Stimulated activated CD4-positive, alpha-beta T cell treated with anti-CD3 and anti-CD28 coated beads, Interleukin-1b, Interleukin-23, amount 100 ng/mL, for 24 hours (primary cell): ENCODE measurements around the gene TPMT.
"Not testable (repeated sequence)": the region's sequence is repeated elsewhere in the genome, so short reads cannot be mapped to it uniquely, and the experiment has no call there.

Experiments used
- DNase-seq, 4 experiments: peaks; one replicate each; pipeline ENCODE4 v3.0.0-alpha.2; 2020; ENCODE audit warnings: low read depth in 4 of 4, low spot score in 1 of 4

Gene TPMT

DNA sequence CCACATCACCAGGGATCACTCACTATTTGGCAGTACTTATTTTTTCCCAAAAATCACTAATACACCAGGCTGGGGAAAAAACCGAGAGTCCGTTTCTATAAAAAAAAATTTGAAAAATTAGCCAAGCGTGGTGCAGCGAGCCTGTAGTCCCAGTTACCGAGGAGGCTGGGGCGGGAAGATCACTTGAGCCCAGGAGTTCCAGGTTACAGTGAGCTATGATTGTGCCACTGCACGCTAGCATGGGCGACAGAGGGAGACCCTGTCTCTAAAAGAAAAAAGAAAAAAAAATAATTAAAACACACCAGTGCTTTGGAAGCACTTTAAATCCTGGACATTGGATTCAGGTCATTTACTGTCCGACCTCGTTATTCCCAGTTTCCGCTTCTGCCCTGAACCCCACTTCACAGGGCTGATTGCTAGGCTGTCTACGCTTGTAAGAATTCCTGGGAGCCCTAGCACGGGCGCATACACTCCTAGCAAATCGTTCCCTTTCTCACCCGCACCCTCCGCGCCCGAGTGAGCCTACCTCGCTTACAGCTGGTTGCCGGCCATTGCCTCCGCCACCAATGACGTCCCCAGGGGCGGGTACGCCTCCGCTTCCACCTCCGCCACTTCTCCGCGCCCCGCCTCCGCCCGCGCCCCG, at the start of gene TPMT:
TSS of gene TPMT (minus strand) at position 571 of the 643 bp plus-strand sequence. CDS start 5,950 bp downstream, outside the sequence.
- DNase-seq, result no peak

- DNase-seq, result no peak
Measured at GRCh38 chr6:18203786-18204185, 48.9 kb upstream of the TPMT start.

- no peak for DNase-seq
Measured at GRCh38 chr6:18192026-18192425, 37.1 kb upstream of the TPMT start.

- no peak for DNase-seq
Measured at GRCh38 chr6:18189196-18189595, 34.3 kb upstream of the TPMT start.

DNA sequence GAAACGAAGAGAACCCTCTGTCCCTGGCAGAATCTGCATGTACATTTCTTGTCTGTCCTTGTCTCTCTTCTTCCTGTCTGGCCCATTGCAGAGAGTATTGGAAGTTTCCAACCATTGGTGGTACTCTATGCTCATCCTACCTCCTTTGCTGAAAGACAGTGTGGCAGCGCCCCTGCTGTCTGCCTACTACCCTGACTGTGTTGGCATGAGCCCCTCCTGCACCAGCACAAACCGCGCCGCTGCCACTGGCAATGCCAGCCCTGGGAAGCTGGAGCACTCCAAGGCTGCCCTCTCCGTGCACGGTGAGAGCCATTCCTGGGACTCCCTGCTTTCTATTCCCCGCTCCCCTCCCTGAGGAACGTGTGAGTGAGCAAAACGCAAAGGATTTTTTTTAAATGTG, 32.8 kb upstream of the TPMT start:
- no peak for DNase-seq

- no peak for DNase-seq
Measured at GRCh38 chr6:18186540-18187250, 31.8 kb upstream of the TPMT start.

GRCh38 chr6:18186033-18186432, 31.2 kb upstream of the TPMT start:
- no peak for DNase-seq

DNA sequence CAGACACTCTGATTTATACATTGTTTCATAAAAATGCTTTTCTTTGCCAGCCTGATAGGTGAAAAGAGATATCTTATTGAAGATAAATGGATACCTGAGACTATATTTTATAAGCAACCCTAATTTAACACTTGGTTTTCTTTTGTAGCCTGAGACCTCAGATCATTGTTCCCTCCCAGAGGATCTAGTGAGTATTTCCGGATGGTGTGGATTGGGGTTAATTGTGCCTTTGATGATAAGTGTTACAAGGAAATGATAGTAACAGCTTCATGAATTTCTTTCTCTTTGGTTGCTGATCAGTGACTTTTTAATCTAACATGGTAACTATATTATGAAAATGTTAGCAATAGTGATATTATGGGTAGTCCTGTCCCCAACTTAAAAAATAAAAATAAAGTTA, 30.7 kb upstream of the TPMT start:
- DNase-seq, result no peak

DNA sequence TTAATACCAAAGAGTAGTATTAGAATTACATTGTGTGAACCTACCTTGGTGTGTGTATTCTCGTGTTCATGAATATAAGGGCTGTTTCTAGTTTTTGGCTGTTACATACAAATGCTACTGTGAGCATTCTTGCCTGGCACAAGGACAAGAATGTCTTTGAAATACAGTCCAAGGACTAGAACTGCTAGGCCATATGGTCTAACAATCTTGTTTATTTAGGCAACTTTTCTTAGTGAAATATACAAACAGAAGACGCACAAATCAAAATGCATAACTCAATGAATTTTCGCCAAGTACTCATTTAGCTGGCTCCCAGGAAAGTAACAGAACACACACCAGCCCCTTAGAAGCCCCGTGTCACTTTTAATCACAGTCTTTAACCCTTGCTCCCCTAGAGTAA, 28.9 kb upstream of the TPMT start:
- no peak for DNase-seq

- DNase-seq, result no peak
Measured at GRCh38 chr6:18182568-18182967, 27.7 kb upstream of the TPMT start.

GRCh38 chr6:18179770-18180356, 25.0 kb upstream of the TPMT start:
- DNase-seq, result no peak

GRCh38 chr6:18178960-18179615, 24.2 kb upstream of the TPMT start:
- no peak for DNase-seq

DNA sequence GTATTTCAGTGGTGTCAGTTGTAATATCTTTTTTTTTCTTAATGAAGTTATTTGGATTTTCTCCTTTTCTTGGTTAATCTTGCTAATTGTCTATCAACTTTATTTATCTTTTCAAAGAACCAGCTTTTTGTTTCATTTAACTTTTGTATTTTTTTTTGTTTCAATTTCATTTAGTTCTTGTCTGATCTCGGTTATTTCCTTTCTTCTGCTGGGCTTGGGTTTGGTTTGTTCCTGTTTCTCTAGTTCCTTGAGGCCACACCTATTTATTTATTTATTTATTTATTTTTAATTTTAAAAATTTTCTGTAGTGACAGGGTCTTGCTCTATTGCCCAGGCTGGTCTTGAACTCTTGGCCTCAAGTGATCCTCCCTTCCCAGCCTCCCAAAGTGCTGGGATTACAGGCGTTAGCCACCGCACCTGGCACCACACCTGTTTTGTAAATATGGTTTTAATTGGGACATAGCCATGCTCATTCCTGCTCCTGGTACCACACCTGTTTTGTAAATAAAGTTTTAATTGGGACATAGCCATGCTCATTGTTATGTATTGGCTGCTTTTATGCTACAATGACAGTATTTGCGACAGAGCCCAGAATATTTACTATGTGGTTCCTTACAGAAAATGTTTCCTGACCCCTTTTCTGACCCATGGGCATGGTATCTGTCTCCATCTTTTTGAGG, 22.5 kb upstream of the TPMT start:
- no peak for DNase-seq

GRCh38 chr6:18176198-18176597, 21.3 kb upstream of the TPMT start:
- not testable (repeated sequence) for DNase-seq

GRCh38 chr6:18171871-18172270, 17.0 kb upstream of the TPMT start:
- no peak for DNase-seq

DNA sequence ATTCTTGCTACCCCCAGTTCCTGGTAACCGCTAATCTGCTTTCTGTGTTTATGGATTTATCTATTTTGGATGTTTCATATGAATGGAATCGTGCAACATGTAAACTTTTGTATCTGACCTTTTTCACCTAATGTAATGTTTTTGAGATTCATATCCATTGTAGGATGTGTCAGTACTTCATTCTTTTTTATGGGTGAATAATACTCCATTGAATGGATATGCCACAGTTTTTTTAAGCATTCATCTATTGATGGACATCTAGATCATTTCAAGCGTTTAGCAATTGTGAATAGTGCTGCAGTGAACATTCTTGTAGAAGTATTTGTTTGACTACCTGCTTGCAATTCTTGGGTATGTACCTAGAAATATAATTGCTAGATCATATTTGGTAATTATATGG, 13.4 kb upstream of the TPMT start:
- DNase-seq, result no peak

GRCh38 chr6:18166312-18167036, 11.6 kb upstream of the TPMT start:
- no peak for DNase-seq

DNA sequence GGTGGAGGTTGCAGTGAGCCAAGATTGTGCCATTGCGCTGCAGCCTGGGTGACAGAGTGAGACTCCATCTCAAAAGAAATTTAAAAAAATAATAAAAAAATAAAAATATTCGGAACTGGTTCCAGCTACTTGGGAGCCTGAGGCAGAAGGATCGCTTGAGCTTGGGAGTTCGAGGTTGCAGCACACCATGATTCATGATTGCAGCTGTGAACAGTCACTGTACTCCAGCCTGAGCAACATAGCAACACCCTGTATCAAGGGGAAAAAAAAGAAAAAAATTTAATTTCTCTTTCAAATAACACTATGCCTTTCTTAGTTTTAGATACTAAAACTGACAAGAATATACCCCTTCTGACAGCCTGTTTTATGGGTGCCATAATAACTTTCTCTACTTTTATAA, 10.9 kb upstream of the TPMT start:
- no peak for DNase-seq

- DNase-seq, result no peak
Measured at GRCh38 chr6:18162401-18162800, 7.5 kb upstream of the TPMT start.

GRCh38 chr6:18161431-18161830, 6.6 kb upstream of the TPMT start:
- DNase-seq, result no peak

DNA sequence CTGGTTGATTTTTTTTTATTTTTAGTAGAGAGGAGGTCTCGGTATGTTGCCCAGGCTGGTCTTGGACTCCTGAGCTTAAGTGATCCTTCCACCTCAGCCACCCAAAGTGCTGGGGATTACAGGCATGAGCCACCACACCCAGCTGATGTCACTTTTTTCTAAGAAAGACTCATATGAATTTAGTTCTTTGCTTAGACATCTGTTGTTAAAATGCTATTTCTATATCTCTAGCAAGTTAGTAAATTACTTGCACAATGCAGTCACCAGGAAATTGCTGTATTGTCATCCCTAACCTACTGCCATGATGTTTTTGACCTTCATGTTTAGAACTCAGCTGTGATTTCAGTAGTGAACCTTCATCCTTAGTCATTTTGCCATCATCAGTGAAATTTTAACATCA, 6.0 kb upstream of the TPMT start:
- DNase-seq, result no peak
